GM12878 (cell line): ENCODE data around the gene CXCL6. TPM values are rescaled to one million over a fixed set of nuclear protein-coding genes. Genes with fewer than 3 reads are reported as not detected.

Experiments
- ATAC-seq: fragments of 200-7000 bp; cut with Tn5 transposase; 3 replicates; pipeline ENCODE4 v1.9.1; 2020; ENCODE audit warnings: mild to moderate bottlenecking, moderate library complexity
- BruUV-seq: library from RNA; stranded (reverse); fragments of 400-500 nt; replicated peaks from 2 replicates; lab custom pipeline; 2021; lab: Mats Ljungman, UMichigan
- CTCF ChIA-PET: fragments of 300-600 bp; sonication (Branson Sonifier 250); formaldehyde crosslinking; extraction: SDS; loops from one replicate; lab custom pipeline; 2021; ENCODE audit warnings: inconsistent platforms; lab: Yijun Ruan, JAX
- POLR2A ChIA-PET: fragments of 350-600 bp; formaldehyde crosslinking; extraction: SDS; loops from one replicate; lab custom pipeline; 2021; ENCODE audit warnings: inconsistent platforms; lab: Charles Lee
- RAD21 ChIA-PET: fragments of 300-600 bp; sonication (Branson Sonifier 250); formaldehyde crosslinking; loops from one replicate; lab custom pipeline; 2023; ENCODE audit warnings: antibody characterized with exemption; ENCODE audit not compliant: unreplicated experiment; lab: Charles Lee
- SMC1A ChIA-PET: fragments of 300-600 bp; sonication (Branson Sonifier 250); formaldehyde crosslinking; loops from one replicate; lab custom pipeline; 2023; ENCODE audit not compliant: unreplicated experiment, uncharacterized antibody; lab: Charles Lee
- DNase-seq: peaks from one replicate; pipeline ENCODE4 v3.0.0-alpha.2; 2011; ENCODE audit warnings: low read depth, low spot score
- FAIRE-seq: peaks from 3 replicates; lab custom pipeline; 2011; peaks lifted over from hg19 to GRCh38; lab: Jason Lieb, UNC
- H2AFZ ChIP-seq: 2 replicates; pipeline ENCODE4 v1.6.0; 2011; ENCODE audit warnings: low read depth, low read length, control low read depth; ENCODE audit not compliant: control insufficient read depth
- H3K27ac ChIP-seq: 2 replicates; pipeline ENCODE4 v1.5.1; 2011; ENCODE audit warnings: control low read depth; ENCODE audit not compliant: control insufficient read depth, insufficient read depth
- H3K27me3 ChIP-seq, 2 experiments: replicated peaks in 1 of 2; 2 replicates each; pipeline versions ENCODE4 v1.6.0 to v1.6.1; 2011; ENCODE audit warnings: low read length in 1 of 2; ENCODE audit not compliant: control insufficient read depth in 2 of 2, insufficient read depth in 2 of 2
- H3K36me3 ChIP-seq, 2 experiments: 2 replicates each; pipeline ENCODE4 v1.5.1; 2011; ENCODE audit warnings: low read length in 1 of 2; ENCODE audit not compliant: control insufficient read depth in 2 of 2, insufficient read depth in 2 of 2
- H3K4me1 ChIP-seq: 2 replicates; pipeline ENCODE4 v1.6.1; 2011; ENCODE audit warnings: mild to moderate bottlenecking, low read length, moderate library complexity, mixed read lengths; ENCODE audit not compliant: control insufficient read depth, insufficient read depth
- H3K4me2 ChIP-seq: 2 replicates; pipeline ENCODE4 v1.6.0; 2011; ENCODE audit warnings: control low read depth; ENCODE audit not compliant: control insufficient read depth, insufficient read depth
- H3K4me3 ChIP-seq: fragments of 200-600 bp; sonication (generic); 2 replicates; pipeline ENCODE4 v1.5.1; 2016
- H3K79me2 ChIP-seq: 2 replicates; pipeline ENCODE4 v1.6.0; 2011; ENCODE audit warnings: low read length; ENCODE audit not compliant: control insufficient read depth, insufficient read depth
- H3K9ac ChIP-seq: 2 replicates; pipeline ENCODE4 v1.8.0; 2011; ENCODE audit warnings: low read length, control low read depth, mixed read lengths; ENCODE audit not compliant: control insufficient read depth, insufficient read depth
- H3K9me3 ChIP-seq: replicated peaks from 3 replicates; pipeline ENCODE4 v1.5.1; 2011; ENCODE audit warnings: mild to moderate bottlenecking, low read length; ENCODE audit not compliant: control insufficient read depth, insufficient read depth
- H4K20me1 ChIP-seq: 2 replicates; pipeline ENCODE4 v1.6.0; 2011; ENCODE audit not compliant: control insufficient read depth, insufficient read depth
- BMI1 ChIP-seq: fragments of 450-650 bp; IDR thresholded peaks from 2 replicates; pipeline ENCODE4 v1.6.1; 2016; ENCODE audit warnings: mild to moderate bottlenecking, moderate library complexity, borderline replicate concordance
- EED ChIP-seq: sonication (generic); IDR thresholded peaks from 2 replicates; pipeline ENCODE4 v1.6.1; 2016; ENCODE audit warnings: antibody characterized with exemption, low read depth
- ETV6 ChIP-seq, 2 experiments: fragments of 450-650 bp in 1 of 2; IDR thresholded peaks in 1 of 2; conservative IDR thresholded peaks in 1 of 2; 2 replicates each; pipeline ENCODE4 v1.6.1; 2014; ENCODE audit warnings: antibody characterized with exemption in 1 of 2, borderline replicate concordance in 1 of 2, low read depth in 1 of 2, mild to moderate bottlenecking in 1 of 2, moderate library complexity in 1 of 2
- KDM1A ChIP-seq: fragments of 200-600 bp; sonication (generic); IDR thresholded peaks from 2 replicates; pipeline ENCODE4 v1.6.1; 2016; ENCODE audit warnings: borderline replicate concordance
- MXI1 ChIP-seq: fragments of 150-350 bp; IDR thresholded peaks from 2 replicates; pipeline ENCODE4 v1.6.1; 2011; ENCODE audit warnings: low read depth, mild to moderate bottlenecking, inconsistent platforms, low read length, improper control_type of control experiment
- NFYB ChIP-seq: IDR thresholded peaks from 2 replicates; pipeline ENCODE4 v1.6.1; 2011; ENCODE audit warnings: low read depth, mild to moderate bottlenecking, low read length, improper control_type of control experiment, moderate library complexity; ENCODE audit not compliant: insufficient read depth
- NR2C1 ChIP-seq: fragments of 450-650 bp; IDR thresholded peaks from 2 replicates; pipeline ENCODE4 v1.6.1; 2017; ENCODE audit warnings: antibody characterized with exemption, mild to moderate bottlenecking, moderate library complexity
- POU2F2 ChIP-seq: IDR thresholded peaks from 3 replicates; pipeline ENCODE4 v1.6.1; 2011; ENCODE audit warnings: low read depth, mild to moderate bottlenecking, low read length, borderline replicate concordance
- RUNX3 ChIP-seq: IDR thresholded peaks from 2 replicates; pipeline ENCODE4 v1.6.1; 2012; ENCODE audit warnings: low read length, inconsistent platforms
- SIX5 ChIP-seq: IDR thresholded peaks from 2 replicates; pipeline ENCODE4 v1.6.1; 2011; ENCODE audit warnings: mild to moderate bottlenecking, low read depth, low read length, moderate library complexity; ENCODE audit not compliant: severe bottlenecking
- SMAD1 ChIP-seq: fragments of 450-650 bp; IDR thresholded peaks from 2 replicates; pipeline ENCODE4 v1.6.1; 2018; ENCODE audit warnings: mild to moderate bottlenecking, low read depth; ENCODE audit not compliant: partially characterized antibody
- SMC3 ChIP-seq: IDR thresholded peaks from 2 replicates; pipeline ENCODE4 v1.6.1; 2011; ENCODE audit warnings: low read length, improper control_type of control experiment, borderline replicate concordance
- SREBF2 ChIP-seq: IDR thresholded peaks from 2 replicates; pipeline ENCODE4 v1.6.1; 2012; ENCODE audit warnings: mild to moderate bottlenecking, low read length
- TCF7 ChIP-seq: IDR thresholded peaks from 2 replicates; pipeline ENCODE4 v1.6.1; 2014; ENCODE audit warnings: antibody characterized with exemption, borderline replicate concordance
- WGBS: methylation state at CpG from one replicate; pipeline ENCODE4 v1.1.6; 2016; ENCODE audit warnings: low lambda C conversion rate; ENCODE audit not compliant: insufficient replicate concordance, insufficient coverage; ENCODE audit errors: missing lambda C conversion rate; 5-methylcytosine and 5-hydroxymethylcytosine counted together
- in situ Hi-C: fragments of 300-500 bp; cut with MboI; formaldehyde crosslinking; loops from 9 replicates; pipeline ENCODE4 v1.14.3; 2018; ENCODE audit warnings: mixed read lengths
- intact Hi-C: fragments of 100-400 bp; cut with micrococcal nuclease; formaldehyde crosslinking; loops from one replicate; pipeline ENCODE4 v1.14.2; 2022; ENCODE audit not compliant: unreplicated experiment
- polyA plus RNA-seq, 11 experiments: library from polyadenylated mRNA; depleted of rRNA in 4 of 11; unstranded in 6 of 11; stranded (reverse) in 5 of 11; fragments of >200 nt; fragmentation: Nextera tagmentation in 4 of 11; fragmentation: Illumina TruSeq in 1 of 11; extraction: Ambion mirVana in 4 of 11; extraction: Trizol in 1 of 11; gene quantifications; 1 replicate in 1 of 11; 2 replicates in 10 of 11; pipeline versions ENCODE4 v1.2.1 to v1.2.3, GENCODE V29; 2011 to 2016; ENCODE audit warnings: inconsistent platforms in 2 of 11, missing spikeins in 2 of 11, low read depth in 1 of 11
- total RNA-seq, 4 experiments: library from RNA; depleted of rRNA in 3 of 4; stranded (reverse); fragments of >200 nt in 3 of 4; fragmentation: Illumina TruSeq in 1 of 4; extraction: Trizol in 1 of 4; gene quantifications; 2 replicates each; pipeline versions ENCODE4 v1.2.1 to v1.2.3, GENCODE V29; 2013 to 2021
- TF ChIP-seq, protein P1 (sequence below): IDR thresholded peaks from 2 replicates; pipeline ENCODE4 v1.6.1; 2012; ENCODE audit warnings: low read length, inconsistent platforms
- TF ChIP-seq, protein P2 (sequence below): IDR thresholded peaks from 2 replicates; pipeline ENCODE4 v1.6.1; 2011; ENCODE audit warnings: borderline replicate concordance, low read depth, mild to moderate bottlenecking, moderate library complexity, low read length; ENCODE audit not compliant: insufficient read depth, poor library complexity, severe bottlenecking
- TF ChIP-seq, protein P3 (sequence below): fragments of 450-650 bp; IDR thresholded peaks from 2 replicates; pipeline ENCODE4 v1.6.1; 2017; ENCODE audit warnings: low read depth, mild to moderate bottlenecking, moderate library complexity
- TF ChIP-seq, protein P4 (sequence below): IDR thresholded peaks from 2 replicates; pipeline ENCODE4 v1.6.1; 2011; ENCODE audit warnings: low read depth, low read length, improper control_type of control experiment, borderline replicate concordance

The CXCL6 gene
- total and polyA plus RNA-seq, 10 of the 15 experiments (the other 5 are each of a cell fraction or from before 2014, with no cell fraction given) = not detected

DNA sequence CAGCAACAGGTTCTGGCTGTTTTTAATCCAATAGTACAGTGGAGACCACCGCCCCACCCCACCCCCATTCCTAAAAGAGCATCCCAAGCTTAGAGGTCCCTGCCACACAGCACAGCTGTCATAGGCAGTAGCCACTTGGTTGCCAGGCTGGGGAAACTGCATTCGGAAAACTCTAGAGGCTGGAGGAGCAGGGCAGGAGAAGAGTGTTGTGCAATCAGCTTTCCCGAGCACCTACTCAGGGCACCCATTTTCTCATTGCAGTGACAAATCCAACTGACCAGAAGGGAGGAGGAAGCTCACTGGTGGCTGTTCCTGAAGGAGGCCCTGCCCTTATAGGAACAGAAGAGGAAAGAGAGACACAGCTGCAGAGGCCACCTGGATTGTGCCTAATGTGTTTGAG, 33.8 kb downstream of the CXCL6 start:
- POLR2A ChIA-PET = interaction anchor here (0.6 kb wide), 1 partner anchor 41 kb away, joined by 5 read pairs; no protein-coding TSS in a partner anchor
- no TSS peak for BruUV-seq

DNA sequence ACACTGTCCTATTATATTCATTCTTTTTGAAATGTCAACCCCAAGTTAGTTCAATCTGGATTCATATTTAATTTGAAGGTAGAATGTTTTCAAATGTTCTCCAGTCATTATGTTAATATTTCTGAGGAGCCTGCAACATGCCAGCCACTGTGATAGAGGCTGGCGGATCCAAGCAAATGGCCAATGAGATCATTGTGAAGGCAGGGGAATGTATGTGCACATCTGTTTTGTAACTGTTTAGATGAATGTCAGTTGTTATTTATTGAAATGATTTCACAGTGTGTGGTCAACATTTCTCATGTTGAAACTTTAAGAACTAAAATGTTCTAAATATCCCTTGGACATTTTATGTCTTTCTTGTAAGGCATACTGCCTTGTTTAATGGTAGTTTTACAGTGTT, 34.3 kb downstream of the CXCL6 start:
- no TSS peak for BruUV-seq
- CTCF ChIA-PET = no interaction called here
- peak; percentile 75 for FAIRE-seq
- TF ChIP-seq, protein P1, sequence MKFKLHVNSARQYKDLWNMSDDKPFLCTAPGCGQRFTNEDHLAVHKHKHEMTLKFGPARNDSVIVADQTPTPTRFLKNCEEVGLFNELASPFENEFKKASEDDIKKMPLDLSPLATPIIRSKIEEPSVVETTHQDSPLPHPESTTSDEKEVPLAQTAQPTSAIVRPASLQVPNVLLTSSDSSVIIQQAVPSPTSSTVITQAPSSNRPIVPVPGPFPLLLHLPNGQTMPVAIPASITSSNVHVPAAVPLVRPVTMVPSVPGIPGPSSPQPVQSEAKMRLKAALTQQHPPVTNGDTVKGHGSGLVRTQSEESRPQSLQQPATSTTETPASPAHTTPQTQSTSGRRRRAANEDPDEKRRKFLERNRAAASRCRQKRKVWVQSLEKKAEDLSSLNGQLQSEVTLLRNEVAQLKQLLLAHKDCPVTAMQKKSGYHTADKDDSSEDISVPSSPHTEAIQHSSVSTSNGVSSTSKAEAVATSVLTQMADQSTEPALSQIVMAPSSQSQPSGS = no peak
- TF ChIP-seq NR2C1 = no peak
- TF ChIP-seq ETV6 (conservative IDR thresholded peaks at IDR 0.05 in 1 of 2, IDR thresholded peaks at IDR 0.05 in 1 of 2; ENCODE audit: borderline replicate concordance in 1 of 2, low read depth in 1 of 2) = no peak
- no peak for TF ChIP-seq TCF7
- TF ChIP-seq, protein P2, sequence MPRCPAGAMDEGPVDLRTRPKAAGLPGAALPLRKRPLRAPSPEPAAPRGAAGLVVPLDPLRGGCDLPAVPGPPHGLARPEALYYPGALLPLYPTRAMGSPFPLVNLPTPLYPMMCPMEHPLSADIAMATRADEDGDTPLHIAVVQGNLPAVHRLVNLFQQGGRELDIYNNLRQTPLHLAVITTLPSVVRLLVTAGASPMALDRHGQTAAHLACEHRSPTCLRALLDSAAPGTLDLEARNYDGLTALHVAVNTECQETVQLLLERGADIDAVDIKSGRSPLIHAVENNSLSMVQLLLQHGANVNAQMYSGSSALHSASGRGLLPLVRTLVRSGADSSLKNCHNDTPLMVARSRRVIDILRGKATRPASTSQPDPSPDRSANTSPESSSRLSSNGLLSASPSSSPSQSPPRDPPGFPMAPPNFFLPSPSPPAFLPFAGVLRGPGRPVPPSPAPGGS = no peak
- TF ChIP-seq, protein P3, sequence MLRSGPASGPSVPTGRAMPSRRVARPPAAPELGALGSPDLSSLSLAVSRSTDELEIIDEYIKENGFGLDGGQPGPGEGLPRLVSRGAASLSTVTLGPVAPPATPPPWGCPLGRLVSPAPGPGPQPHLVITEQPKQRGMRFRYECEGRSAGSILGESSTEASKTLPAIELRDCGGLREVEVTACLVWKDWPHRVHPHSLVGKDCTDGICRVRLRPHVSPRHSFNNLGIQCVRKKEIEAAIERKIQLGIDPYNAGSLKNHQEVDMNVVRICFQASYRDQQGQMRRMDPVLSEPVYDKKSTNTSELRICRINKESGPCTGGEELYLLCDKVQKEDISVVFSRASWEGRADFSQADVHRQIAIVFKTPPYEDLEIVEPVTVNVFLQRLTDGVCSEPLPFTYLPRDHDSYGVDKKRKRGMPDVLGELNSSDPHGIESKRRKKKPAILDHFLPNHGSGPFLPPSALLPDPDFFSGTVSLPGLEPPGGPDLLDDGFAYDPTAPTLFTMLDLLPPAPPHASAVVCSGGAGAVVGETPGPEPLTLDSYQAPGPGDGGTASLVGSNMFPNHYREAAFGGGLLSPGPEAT = no peak

More for the DNA sequence above, 33.8 kb downstream of the CXCL6 start:
- H3K4me1 ChIP-seq = no peaks in the 10 kb centered on the region
- RAD21 ChIA-PET = no interaction called here
- peaks cover 2 to 8% of the 10 kb centered on the region in 2 experiments; a peak in 2 of 4 replicates for H3K27me3 ChIP-seq
- in situ Hi-C loops = no loop called here
- FAIRE-seq = no peak
- no peaks in the 10 kb centered on the region for H4K20me1 ChIP-seq
- H3K9ac ChIP-seq = no peak overlapping the region
- CTCF ChIA-PET = no interaction called here
- H3K4me3 ChIP-seq = no peak overlapping the region
- TF ChIP-seq SIX5 (no peak), EED (no peak), SMAD1 (no peak), SMC3 (no peak), POU2F2 (no peak), KDM1A (no peak), SREBF2 (no peak), MXI1 (no peak), NFYB (no peak), RUNX3 (no peak), BMI1 (no peak)
- TF ChIP-seq, protein P4, sequence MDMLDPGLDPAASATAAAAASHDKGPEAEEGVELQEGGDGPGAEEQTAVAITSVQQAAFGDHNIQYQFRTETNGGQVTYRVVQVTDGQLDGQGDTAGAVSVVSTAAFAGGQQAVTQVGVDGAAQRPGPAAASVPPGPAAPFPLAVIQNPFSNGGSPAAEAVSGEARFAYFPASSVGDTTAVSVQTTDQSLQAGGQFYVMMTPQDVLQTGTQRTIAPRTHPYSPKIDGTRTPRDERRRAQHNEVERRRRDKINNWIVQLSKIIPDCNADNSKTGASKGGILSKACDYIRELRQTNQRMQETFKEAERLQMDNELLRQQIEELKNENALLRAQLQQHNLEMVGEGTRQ = no peak
- TF ChIP-seq, all 136 proteins: peak for 0
- no peaks in the 10 kb centered on the region for H3K79me2 ChIP-seq
- no peak overlapping the region for H2AFZ ChIP-seq
- ATAC-seq = no peak
- DNase-seq = no peak
- H3K9me3 ChIP-seq = no peaks in the 10 kb centered on the region
- intact Hi-C loops = no loop called here
- H3K36me3 ChIP-seq = no peaks in the 10 kb centered on the region
- 41% methylated on average over 3 of the region's 3 CpGs for whole genome bisulfite sequencing
- H3K27ac ChIP-seq = no peak overlapping the region
- no peak overlapping the region for H3K4me2 ChIP-seq
- SMC1A ChIA-PET = no interaction called here

More for the DNA sequence above, 34.3 kb downstream of the CXCL6 start:
- ATAC-seq = no peak
- intact Hi-C loops = no loop called here
- POLR2A ChIA-PET = interaction anchor here (0.6 kb wide), 1 partner anchor 40 kb away, joined by 5 read pairs; no protein-coding TSS in a partner anchor
- in situ Hi-C loops = no loop called here
- WGBS = 89% methylated on average over 1 of the region's 1 CpG
- H3K4me3 ChIP-seq = no peak overlapping the region
- H3K36me3 ChIP-seq = no peaks in the 10 kb centered on the region
- peaks cover 2 to 6% of the 10 kb centered on the region in 2 experiments; a peak in 2 of 4 replicates for H3K27me3 ChIP-seq
- no peak overlapping the region for H2AFZ ChIP-seq
- H4K20me1 ChIP-seq = no peaks in the 10 kb centered on the region
- no peak overlapping the region for H3K4me2 ChIP-seq
- SMC1A ChIA-PET = no interaction called here
- RAD21 ChIA-PET = no interaction called here
- H3K4me1 ChIP-seq = no peaks in the 10 kb centered on the region
- no peaks in the 10 kb centered on the region for H3K9me3 ChIP-seq
- no peaks in the 10 kb centered on the region for H3K79me2 ChIP-seq
- DNase-seq = no peak
- no peak overlapping the region for H3K9ac ChIP-seq
- no peak overlapping the region for H3K27ac ChIP-seq
